H1 (cell line): ENCODE results near the gene ETF1. TPM values are rescaled to one million over a fixed set of nuclear protein-coding genes. Genes with fewer than 3 reads are reported as not detected.

Experiments used
- ASH2L ChIP-seq: fragments of 200-600, 300-600 bp; sonication (generic); IDR thresholded peaks from one replicate; pipeline ENCODE4 v1.7.1; 2017; ENCODE audit warnings: low read length
- CHD7 ChIP-seq: fragments of 300-600 bp; sonication (generic); IDR thresholded peaks from 2 replicates; pipeline ENCODE4 v1.7.1; 2012; ENCODE audit warnings: low read length, moderate library complexity, mild to moderate bottlenecking, inconsistent platforms; ENCODE audit not compliant: insufficient replicate concordance
- EGR1 ChIP-seq: IDR thresholded peaks from 2 replicates; pipeline ENCODE4 v1.6.1; 2011; ENCODE audit warnings: low read depth, low read length, borderline replicate concordance
- POLR2AphosphoS5 ChIP-seq: IDR thresholded peaks from 2 replicates; pipeline ENCODE4 v1.6.1; 2011; ENCODE audit warnings: low read depth, low read length
- RBBP5 ChIP-seq: IDR thresholded peaks from 2 replicates; pipeline ENCODE4 v1.7.1; 2012; ENCODE audit warnings: low read depth, mild to moderate bottlenecking, inconsistent platforms, low read length, moderate library complexity, borderline replicate concordance
- SIN3A ChIP-seq, 2 experiments: IDR thresholded peaks in 1 of 2; conservative IDR thresholded peaks in 1 of 2; 2 replicates each; pipeline ENCODE4 v1.6.1; 2011 to 2012; ENCODE audit warnings: low read length in 2 of 2, improper control_type of control experiment in 1 of 2, low read depth in 1 of 2, mild to moderate bottlenecking in 1 of 2
- SIRT6 ChIP-seq: IDR thresholded peaks from one replicate; pipeline ENCODE4 v1.7.1; 2012; ENCODE audit warnings: low read length, inconsistent platforms
- TAF1 ChIP-seq: IDR thresholded peaks from 2 replicates; pipeline ENCODE4 v1.6.1; 2011; ENCODE audit warnings: mild to moderate bottlenecking, low read depth, low read length
- TBP ChIP-seq: IDR thresholded peaks from 2 replicates; pipeline ENCODE4 v1.6.1; 2011; ENCODE audit warnings: low read depth, low read length, improper control_type of control experiment
- ZNF274 ChIP-seq: IDR thresholded peaks from 2 replicates; pipeline ENCODE4 v1.7.0; 2012; ENCODE audit warnings: low read length, borderline replicate concordance; ENCODE audit errors: extremely low read depth
- polyA plus RNA-seq, 7 experiments: library from polyadenylated mRNA; depleted of rRNA in 3 of 7; stranded (reverse) in 5 of 7; unstranded in 2 of 7; fragments of >200 nt in 5 of 7; fragments of 200-250 nt in 2 of 7; gene quantifications; 1 replicate in 5 of 7; 2 replicates in 1 of 7; 4 replicates in 1 of 7; pipeline versions ENCODE4 v1.2.1 to v1.2.3, GENCODE V29; 2011 to 2013; ENCODE audit warnings: missing spikeins in 2 of 7, mixed read lengths in 2 of 7
- total RNA-seq: library from RNA; stranded (reverse); fragmentation: NEBNext Ultra II Directional; extraction: Animal tissue kit (Norgen Biotek cat#: 25700); gene quantifications from 2 replicates; pipeline ENCODE4 v1.2.1, GENCODE V29; 2021

The ETF1 gene
- total and polyA plus RNA-seq, 2 of the 8 experiments (the other 6 are each of a cell fraction or from before 2014, with no cell fraction given) = 50.5 to 168 TPM

GRCh38 chr5:138466125-138466899, 76.7 kb downstream of the ETF1 start (continued):
- TF ChIP-seq CHD7 (peak; percentile 5), SIN3A (conservative IDR thresholded peaks at IDR 0.05 in 1 of 2, IDR thresholded peaks at IDR 0.05 in 1 of 2; ENCODE audit: low read depth in 1 of 2, low read length in 2 of 2) (no peak), SIRT6 (peak; percentile 78), ASH2L (peak; percentile 72), TAF1 (no peak; the same call in 1 of the 2 replicates), EGR1 (peak; percentile 62; the same call in 1 of the 2 replicates), RBBP5 (no peak; the same call in 1 of the 2 replicates), ZNF274 (no peak), POLR2AphosphoS5 (peak; percentile 20), TBP (0 out of 2 replicates have a peak, but pooled peaks have one; percentile 15)
